Measurements from ENCODE around the gene SMIM1. TPM values are rescaled to one million over a fixed set of nuclear protein-coding genes. Genes with fewer than 3 reads are reported as not detected.

The SMIM1 gene
- total and polyA plus RNA-seq, 9 of the 15 experiments (the other 6 are each of a cell fraction or from before 2014, with no cell fraction given) = 2.3 to 125 (median 24.3) TPM

DNA sequence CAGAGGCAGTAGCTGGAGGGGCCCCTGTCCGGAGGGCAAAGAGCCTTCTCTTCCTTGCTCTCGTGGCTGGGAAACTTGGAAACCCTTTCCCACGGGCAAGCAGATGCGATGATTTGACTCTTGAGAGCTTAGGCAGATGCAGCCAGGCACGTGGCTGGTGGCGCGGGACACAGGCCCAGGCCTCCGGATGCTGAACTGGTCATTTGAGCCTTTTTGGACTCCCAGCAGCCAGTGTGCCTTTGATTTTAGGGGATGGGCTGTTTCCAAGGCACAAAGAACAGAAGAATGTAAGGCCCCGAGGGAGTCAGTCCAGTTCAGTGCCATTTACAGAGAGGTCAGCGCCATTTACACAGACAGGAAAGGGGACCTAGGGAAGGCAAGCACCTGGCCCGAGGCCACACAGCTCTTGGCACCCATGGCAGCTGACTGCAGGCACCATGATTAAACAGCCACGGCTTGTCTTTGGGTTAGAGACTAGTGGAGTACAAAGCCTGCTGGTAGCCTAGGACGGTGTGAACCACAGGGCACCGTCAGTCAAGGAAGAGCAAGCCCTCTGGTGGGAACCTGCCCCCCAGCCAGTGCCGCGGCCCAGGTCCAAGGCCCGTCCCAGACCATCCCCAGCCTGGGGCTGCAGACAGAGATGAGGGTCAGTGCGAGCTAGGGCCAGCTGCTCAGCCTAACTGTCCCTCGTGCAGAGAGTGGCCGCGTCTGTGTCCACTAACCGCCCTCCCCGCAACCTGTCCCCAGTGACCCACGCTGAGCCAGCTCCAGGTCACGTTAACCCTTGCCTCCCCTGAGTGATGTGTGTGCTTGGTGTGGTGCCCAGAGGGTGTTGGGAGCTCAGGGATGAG is 40.7 kb upstream of the SMIM1 start:
- CTCF ChIA-PET (ENCODE audit: low intra/inter-chr PET ratio) = no interaction called here
- WGBS (ENCODE audit: insufficient coverage, low coverage, missing lambda C conversion rate) = 28% methylated on average over 23 of the region's 25 CpGs
- 0 out of 2 replicates have a peak, but pooled peaks cover 4% of the 10 kb centered on the region for H4K20me1 ChIP-seq (replicated peaks; ENCODE audit: control insufficient read depth, insufficient read depth, low read length)
- H3K36me3 ChIP-seq (ENCODE audit: control insufficient read depth, insufficient read depth, low read length) = peaks cover 15% of the 10 kb centered on the region; the same call in 1 of the 3 replicates
- no peak overlapping the region for H3K4me3 ChIP-seq
- H3K4me1 ChIP-seq (replicated peaks in 1 of 2; ENCODE audit: control insufficient read depth in 2 of 2, insufficient read depth in 2 of 2, low read length in 2 of 2) = peaks cover 0 to 66% of the 10 kb centered on the region in 2 experiments; a peak in 2 of 5 replicates
- FAIRE-seq = no peak
- peaks cover 3% of the 10 kb centered on the region for H3K9me1 ChIP-seq (ENCODE audit: control insufficient read depth, insufficient read depth, low read length)
- no peak overlapping the region for H3K9ac ChIP-seq (ENCODE audit: insufficient read depth in 1 of 2, low read depth in 2 of 2, low read length in 2 of 2)
- H2AFZ ChIP-seq (ENCODE audit: low read depth, low read length) = no peak overlapping the region
- H3K9me3 ChIP-seq (replicated peaks; ENCODE audit: control insufficient read depth, insufficient read depth, low read depth, low read length) = no peaks in the 10 kb centered on the region
- TF ChIP-seq POLR2G (IDR thresholded peaks at IDR 0.05; ENCODE audit: low read depth, low read length) (0 out of 2 replicates have a peak, but pooled peaks have one; percentile 12), RCOR1 (IDR thresholded peaks at IDR 0.05; ENCODE audit: borderline replicate concordance in 1 of 2, low read depth in 2 of 2, low read length in 2 of 2) (no peak)
- TF ChIP-seq, protein P1, sequence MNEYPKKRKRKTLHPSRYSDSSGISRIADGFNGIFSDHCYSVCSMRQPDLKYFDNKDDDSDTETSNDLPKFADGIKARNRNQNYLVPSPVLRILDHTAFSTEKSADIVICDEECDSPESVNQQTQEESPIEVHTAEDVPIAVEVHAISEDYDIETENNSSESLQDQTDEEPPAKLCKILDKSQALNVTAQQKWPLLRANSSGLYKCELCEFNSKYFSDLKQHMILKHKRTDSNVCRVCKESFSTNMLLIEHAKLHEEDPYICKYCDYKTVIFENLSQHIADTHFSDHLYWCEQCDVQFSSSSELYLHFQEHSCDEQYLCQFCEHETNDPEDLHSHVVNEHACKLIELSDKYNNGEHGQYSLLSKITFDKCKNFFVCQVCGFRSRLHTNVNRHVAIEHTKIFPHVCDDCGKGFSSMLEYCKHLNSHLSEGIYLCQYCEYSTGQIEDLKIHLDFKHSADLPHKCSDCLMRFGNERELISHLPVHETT (CRISPR knock-in tag; conservative IDR thresholded peaks at IDR 0.05 in 1 of 2, IDR thresholded peaks at IDR 0.05 in 1 of 2) = 0 out of 4 replicates have a peak, but pooled peaks of 1 of the 2 experiments have one; percentile 39
- TF ChIP-seq, protein P2, sequence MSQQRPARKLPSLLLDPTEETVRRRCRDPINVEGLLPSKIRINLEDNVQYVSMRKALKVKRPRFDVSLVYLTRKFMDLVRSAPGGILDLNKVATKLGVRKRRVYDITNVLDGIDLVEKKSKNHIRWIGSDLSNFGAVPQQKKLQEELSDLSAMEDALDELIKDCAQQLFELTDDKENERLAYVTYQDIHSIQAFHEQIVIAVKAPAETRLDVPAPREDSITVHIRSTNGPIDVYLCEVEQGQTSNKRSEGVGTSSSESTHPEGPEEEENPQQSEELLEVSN (IDR thresholded peaks at IDR 0.05; ENCODE audit: borderline replicate concordance in 1 of 2, extremely low read depth in 1 of 2, insufficient read depth in 1 of 2, insufficient read length in 1 of 2, low read depth in 1 of 2, low read length in 1 of 2, poor library complexity in 1 of 2, severe bottlenecking in 1 of 2) = peak in 1 of 2 experiments; percentile 25
- no TSS peak for BruUV-seq (replicated peaks)
- no peak overlapping the region for H3K4me2 ChIP-seq (ENCODE audit: insufficient read depth, low read length)
- H3K27me3 ChIP-seq (ENCODE audit: control insufficient read depth in 2 of 2, insufficient read depth in 2 of 2, low read length in 2 of 2) = peaks cover 13 to 35% of the 10 kb centered on the region in 2 experiments; a peak in 4 of 5 replicates
- POLR2A ChIA-PET = interaction anchor here (0.8 to 1.5 kb wide), 2 partner anchors 10 to 17 kb away, joined by 3 to 6 read pairs; no protein-coding TSS in a partner anchor
- no peak for DNase-seq (ENCODE audit: extremely low read depth in 1 of 4, low spot score in 3 of 4)
- H3K79me2 ChIP-seq (ENCODE audit: control insufficient read depth, insufficient read depth, low read length) = no peaks in the 10 kb centered on the region
- intact Hi-C loops (cut with micrococcal nuclease) (no loop called here), in situ Hi-C loops (cut with MboI) (no loop called here)
- ATAC-seq = no peak
- no peak overlapping the region for H3K27ac ChIP-seq (ENCODE audit: extremely low read depth, low read depth, low read length)
